Suprapubic skin (tissue), 4 donors: ENCODE results near the gene CASP10.

Experiments used
- POLR2A ChIP-seq, 2 donors: fragments of 450-650 bp; IDR thresholded peaks; one replicate each; pipeline ENCODE4 v1.6.1; 2017; ENCODE audit warnings: antibody characterized with exemption in 2 of 2, mild to moderate bottlenecking in 2 of 2, moderate library complexity in 2 of 2
- POLR2AphosphoS5 ChIP-seq, 3 donors: sonication (generic); formaldehyde crosslinking; IDR thresholded peaks; one replicate each; pipeline ENCODE4 v1.6.1; 2017; ENCODE audit warnings: antibody characterized with exemption in 3 of 3
- TF ChIP-seq, protein P1 (sequence below), 2 donors: fragments of 200-600 bp in 1 of 2; fragments of 450-650 bp in 1 of 2; sonication (generic) in 1 of 2; IDR thresholded peaks; one replicate each; pipeline ENCODE4 v1.5.1; 2016 to 2019; ENCODE audit warnings: antibody characterized with exemption in 2 of 2, mild to moderate bottlenecking in 1 of 2, moderate library complexity in 1 of 2

GRCh38 chr2:201261906-201262305 is 79.0 kb downstream of the CASP10 start:
- no peak for TF ChIP-seq POLR2AphosphoS5 (IDR thresholded peaks at IDR 0.05)
- TF ChIP-seq, protein P1, sequence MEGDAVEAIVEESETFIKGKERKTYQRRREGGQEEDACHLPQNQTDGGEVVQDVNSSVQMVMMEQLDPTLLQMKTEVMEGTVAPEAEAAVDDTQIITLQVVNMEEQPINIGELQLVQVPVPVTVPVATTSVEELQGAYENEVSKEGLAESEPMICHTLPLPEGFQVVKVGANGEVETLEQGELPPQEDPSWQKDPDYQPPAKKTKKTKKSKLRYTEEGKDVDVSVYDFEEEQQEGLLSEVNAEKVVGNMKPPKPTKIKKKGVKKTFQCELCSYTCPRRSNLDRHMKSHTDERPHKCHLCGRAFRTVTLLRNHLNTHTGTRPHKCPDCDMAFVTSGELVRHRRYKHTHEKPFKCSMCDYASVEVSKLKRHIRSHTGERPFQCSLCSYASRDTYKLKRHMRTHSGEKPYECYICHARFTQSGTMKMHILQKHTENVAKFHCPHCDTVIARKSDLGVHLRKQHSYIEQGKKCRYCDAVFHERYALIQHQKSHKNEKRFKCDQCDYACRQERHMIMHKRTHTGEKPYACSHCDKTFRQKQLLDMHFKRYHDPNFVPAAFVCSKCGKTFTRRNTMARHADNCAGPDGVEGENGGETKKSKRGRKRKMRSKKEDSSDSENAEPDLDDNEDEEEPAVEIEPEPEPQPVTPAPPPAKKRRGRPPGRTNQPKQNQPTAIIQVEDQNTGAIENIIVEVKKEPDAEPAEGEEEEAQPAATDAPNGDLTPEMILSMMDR (IDR thresholded peaks at IDR 0.05), result no peak
- no peak for TF ChIP-seq POLR2A (IDR thresholded peaks at IDR 0.05)
